HCT116 (cell line): ENCODE measurements around the gene GPX2. TPM values are rescaled to one million over a fixed set of nuclear protein-coding genes. Genes with fewer than 3 reads are reported as not detected.

Experiments used
- ATAC-seq: fragments of 200-7000 bp; cut with Tn5 transposase; 2 replicates; pipeline ENCODE4 v1.9.1; 2020; ENCODE audit warnings: mild to moderate bottlenecking, moderate library complexity
- BruUV-seq: library from RNA; stranded (reverse); fragments of 400-500 nt; replicated peaks from 2 replicates; lab custom pipeline; 2021; lab: Mats Ljungman, UMichigan
- CTCF ChIA-PET: fragments of 300-600 bp; sonication (Branson Sonifier 250); formaldehyde crosslinking; loops from one replicate; lab custom pipeline; 2021; ENCODE audit warnings: antibody characterized with exemption; lab: Charles Lee
- POLR2A ChIA-PET: fragments of 300-600, 350-600 bp; sonication (Branson Sonifier 250); formaldehyde crosslinking; loops from one replicate; lab custom pipeline; 2021; ENCODE audit warnings: antibody characterized with exemption; lab: Charles Lee
- RAD21 ChIA-PET, 2 experiments: fragments of 300-600 bp; sonication (Branson Sonifier 250); formaldehyde crosslinking; loops; one replicate each; lab custom pipeline; 2023; ENCODE audit warnings: low total read pairs in 2 of 2; ENCODE audit not compliant: uncharacterized antibody in 2 of 2, unreplicated experiment in 2 of 2, low non-redundant PET in 1 of 2; lab: Charles Lee
- DNase-seq: peaks from one replicate; pipeline ENCODE4 v3.0.0-alpha.2; 2010; ENCODE audit warnings: low read depth, low spot score
- H2AFZ ChIP-seq: fragments of 200-600 bp; shearing (Covaris generic), sonication (generic); 2 replicates; pipeline ENCODE4 v1.6.1; 2017; ENCODE audit warnings: low read depth, mixed run types, mixed read lengths, antibody characterized with exemption, low read length; ENCODE audit not compliant: poor library complexity, severe bottlenecking
- H3K27ac ChIP-seq: 2 replicates; pipeline ENCODE4 v1.5.1; 2012; ENCODE audit warnings: low read depth, low read length
- H3K27me3 ChIP-seq: fragments of 200-600 bp; sonication (generic); 2 replicates; pipeline ENCODE4 v1.6.1; 2016; ENCODE audit warnings: mixed run types, low read length, mixed read lengths; ENCODE audit not compliant: insufficient read depth
- H3K36me3 ChIP-seq, 2 experiments: fragments of 200-500 bp in 1 of 2; fragments of 200-600 bp in 1 of 2; sonication (Bioruptor generic) in 1 of 2; sonication (generic) in 1 of 2; 2 replicates each; pipeline versions ENCODE4 v1.5.1 to v1.6.1; 2014 to 2016; ENCODE audit warnings: low read length in 2 of 2, inconsistent platforms in 1 of 2, mixed read lengths in 1 of 2, mixed run types in 1 of 2; ENCODE audit not compliant: insufficient read depth in 2 of 2, control insufficient read depth in 1 of 2
- H3K4me1 ChIP-seq, 2 experiments: fragments of 200-600 bp in 1 of 2; sonication (generic) in 1 of 2; 2 replicates each; pipeline versions ENCODE4 v1.5.1 to v1.6.1; 2012 to 2017; ENCODE audit warnings: low read length in 2 of 2, inconsistent platforms in 1 of 2, mild to moderate bottlenecking in 1 of 2, mixed read lengths in 1 of 2, mixed run types in 1 of 2, moderate library complexity in 1 of 2; ENCODE audit not compliant: insufficient read depth in 2 of 2, control insufficient read depth in 1 of 2
- H3K4me2 ChIP-seq: fragments of 200-600 bp; sonication (generic); 2 replicates; pipeline ENCODE4 v1.6.1; 2017; ENCODE audit warnings: mixed run types, low read length, mixed read lengths
- H3K4me3 ChIP-seq, 2 experiments: fragments of 200-600 bp in 1 of 2; sonication (generic) in 1 of 2; replicated peaks in 1 of 2; 2 replicates each; pipeline ENCODE4 v1.5.1; 2011 to 2016; ENCODE audit warnings: low read length in 2 of 2, control low read depth in 1 of 2, low read depth in 1 of 2, mild to moderate bottlenecking in 1 of 2, mixed read lengths in 1 of 2, mixed run types in 1 of 2
- H3K79me2 ChIP-seq: fragments of 200-600 bp; sonication (generic); 2 replicates; pipeline ENCODE4 v1.6.1; 2017; ENCODE audit warnings: mild to moderate bottlenecking, mixed run types, low read length, moderate library complexity, mixed read lengths; ENCODE audit not compliant: insufficient read depth
- H3K9ac ChIP-seq: fragments of 200-600 bp; sonication (generic); 2 replicates; pipeline ENCODE4 v1.6.1; 2016; ENCODE audit warnings: low read length, mixed read lengths
- H3K9me2 ChIP-seq: fragments of 200-600 bp; sonication (generic), shearing (Covaris generic); 2 replicates; pipeline ENCODE4 v1.6.1; 2017; ENCODE audit warnings: mixed run types, mild to moderate bottlenecking, moderate library complexity; ENCODE audit not compliant: insufficient read depth
- H3K9me3 ChIP-seq, 2 experiments: fragments of 200-500 bp in 1 of 2; fragments of 200-600 bp in 1 of 2; sonication (Bioruptor generic) in 1 of 2; sonication (generic) in 1 of 2; 2 replicates each; pipeline ENCODE4 v1.6.1; 2014 to 2017; ENCODE audit warnings: low read length in 2 of 2, mixed read lengths in 2 of 2, inconsistent platforms in 1 of 2, low read depth in 1 of 2, mild to moderate bottlenecking in 1 of 2, mixed run types in 1 of 2, moderate library complexity in 1 of 2; ENCODE audit not compliant: control insufficient read depth in 1 of 2, insufficient read depth in 1 of 2
- H4K20me1 ChIP-seq: fragments of 200-600 bp; sonication (generic), shearing (Covaris generic); 2 replicates; pipeline ENCODE4 v1.6.1; 2017; ENCODE audit warnings: mixed run types, mild to moderate bottlenecking, moderate library complexity; ENCODE audit not compliant: insufficient read depth
- CBX3 ChIP-seq: IDR thresholded peaks from 2 replicates; pipeline ENCODE4 v1.6.1; 2012; ENCODE audit warnings: low read depth
- CEBPB ChIP-seq: IDR thresholded peaks from 2 replicates; pipeline ENCODE4 v1.6.1; 2012; ENCODE audit warnings: low read depth
- EGR1 ChIP-seq: IDR thresholded peaks from 2 replicates; pipeline ENCODE4 v1.6.1; 2012; ENCODE audit warnings: low read depth
- ELF1 ChIP-seq: IDR thresholded peaks from 2 replicates; pipeline ENCODE4 v1.6.1; 2012; ENCODE audit warnings: low read depth, borderline replicate concordance
- EZH2 ChIP-seq: fragments of 200-600 bp; sonication (generic); IDR thresholded peaks from 2 replicates; pipeline ENCODE4 v1.6.1; 2017; ENCODE audit warnings: antibody characterized with exemption, mixed run types
- EZH2phosphoT487 ChIP-seq: fragments of 200-600 bp; IDR thresholded peaks from 2 replicates; pipeline ENCODE4 v1.6.1; 2018; ENCODE audit warnings: antibody characterized with exemption, borderline replicate concordance
- FOSL1 ChIP-seq: IDR thresholded peaks from 2 replicates; pipeline ENCODE4 v1.6.1; 2012; ENCODE audit warnings: low read depth
- JUND ChIP-seq: IDR thresholded peaks from 2 replicates; pipeline ENCODE4 v1.6.1; 2012
- RAD21 ChIP-seq: IDR thresholded peaks from 2 replicates; pipeline ENCODE4 v1.6.1; 2012; ENCODE audit warnings: low read depth, mild to moderate bottlenecking
- SP1 ChIP-seq: IDR thresholded peaks from 2 replicates; pipeline ENCODE4 v1.6.1; 2012; ENCODE audit warnings: low read depth
- SRF ChIP-seq: IDR thresholded peaks from 2 replicates; pipeline ENCODE4 v1.6.1; 2012; ENCODE audit warnings: low read depth
- TCF7L2 ChIP-seq: IDR thresholded peaks from 2 replicates; pipeline ENCODE4 v1.7.0; 2011; ENCODE audit warnings: borderline replicate concordance, inconsistent platforms; ENCODE audit not compliant: insufficient read depth, insufficient read length; ENCODE audit errors: extremely low read depth
- YY1 ChIP-seq: IDR thresholded peaks from 2 replicates; pipeline ENCODE4 v1.6.1; 2011; ENCODE audit warnings: low read length, low read depth, moderate library complexity, mild to moderate bottlenecking; ENCODE audit not compliant: insufficient replicate concordance; ENCODE audit errors: extremely low read depth
- intact Hi-C: fragments of 100-400 bp; cut with micrococcal nuclease; formaldehyde crosslinking; loops from 2 replicates; pipeline ENCODE4 v1.10.0; 2022
- total RNA-seq: library from RNA; stranded (reverse); gene quantifications from one replicate; pipeline ENCODE4 v1.2.1, GENCODE V29; 2021; ENCODE audit not compliant: unreplicated experiment
- TF ChIP-seq, protein P1 (sequence below): IDR thresholded peaks from 2 replicates; pipeline ENCODE4 v1.6.1; 2012; ENCODE audit warnings: low read depth
- TF ChIP-seq, protein P2 (sequence below): IDR thresholded peaks from 2 replicates; pipeline ENCODE4 v1.6.1; 2011; ENCODE audit warnings: mild to moderate bottlenecking, low read length, moderate library complexity; ENCODE audit not compliant: insufficient replicate concordance; ENCODE audit errors: extremely low read depth
- TF ChIP-seq, protein P3 (sequence below), 3 experiments: fragments of 200-600 bp in 1 of 3; sonication (generic) in 1 of 3; IDR thresholded peaks in 2 of 3; conservative IDR thresholded peaks in 1 of 3; 2 replicates each; pipeline ENCODE4 v1.5.1; 2012 to 2017; ENCODE audit warnings: low read depth in 2 of 3, low read length in 2 of 3, antibody characterized with exemption in 1 of 3, borderline replicate concordance in 1 of 3, control low read depth in 1 of 3, mild to moderate bottlenecking in 1 of 3, mixed read lengths in 1 of 3, mixed run types in 1 of 3, moderate library complexity in 1 of 3; ENCODE audit not compliant: insufficient read depth in 1 of 3
- TF ChIP-seq, protein P4 (sequence below): IDR thresholded peaks from 2 replicates; pipeline ENCODE4 v1.6.1; 2012

Gene GPX2
- total RNA-seq, 1 experiment from 2014 or later: 0.61 TPM

DNA sequence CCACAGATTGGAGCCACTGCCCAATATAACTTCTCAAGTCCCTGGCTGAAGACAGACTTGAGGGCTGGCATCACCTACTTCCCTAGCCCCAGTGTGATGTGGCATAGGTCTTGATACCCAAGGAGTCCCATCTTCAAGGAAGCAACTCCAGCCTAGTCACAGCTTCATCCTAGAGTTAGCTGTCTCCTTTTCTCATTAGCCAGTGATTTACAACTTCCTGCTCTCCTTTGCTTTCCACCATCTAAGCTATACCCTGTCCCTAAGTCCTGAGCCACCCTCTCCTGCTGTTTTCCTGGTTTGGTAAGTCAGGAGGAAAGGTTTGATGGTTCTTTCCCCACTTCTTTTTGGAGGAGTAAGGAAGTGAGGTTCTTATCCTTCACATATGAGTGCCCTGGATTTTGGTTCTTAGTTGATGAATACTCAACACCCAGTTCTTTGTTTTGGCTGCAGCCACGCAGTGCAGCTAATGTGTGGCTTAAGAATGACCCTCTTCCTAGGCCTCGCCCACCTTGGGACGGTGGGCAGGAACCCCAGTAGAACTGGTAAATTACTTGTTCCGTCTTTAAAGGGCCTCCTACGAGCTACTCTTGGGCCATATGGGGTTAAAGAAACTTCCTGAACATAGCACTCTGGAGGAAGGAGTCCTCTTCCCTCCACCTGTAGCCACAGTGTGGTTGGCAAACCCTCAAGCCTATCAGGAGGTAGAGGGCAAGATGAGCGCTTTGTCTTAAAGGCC lies 3.9 kb upstream of the GPX2 start:
- BruUV-seq: no TSS peak
- ChIA-PET POLR2A (no interaction called here), CTCF (no interaction called here), RAD21 (no interaction called here)
- no peak overlapping the region for H3K9ac ChIP-seq
- H3K4me3 ChIP-seq: no peak overlapping the region
- no peaks in the 10 kb centered on the region for H3K27me3 ChIP-seq
- H3K27ac ChIP-seq: no peak overlapping the region
- intact Hi-C loops: no loop called here
- TF ChIP-seq RAD21 (no peak), SP1 (no peak), SRF (no peak), EGR1 (no peak), TCF7L2 (no peak), CBX3 (no peak), ELF1 (no peak), FOSL1 (no peak), EZH2 (no peak), CEBPB (no peak), EZH2phosphoT487 (no peak), JUND (no peak), YY1 (no peak)
- TF ChIP-seq, protein P1, sequence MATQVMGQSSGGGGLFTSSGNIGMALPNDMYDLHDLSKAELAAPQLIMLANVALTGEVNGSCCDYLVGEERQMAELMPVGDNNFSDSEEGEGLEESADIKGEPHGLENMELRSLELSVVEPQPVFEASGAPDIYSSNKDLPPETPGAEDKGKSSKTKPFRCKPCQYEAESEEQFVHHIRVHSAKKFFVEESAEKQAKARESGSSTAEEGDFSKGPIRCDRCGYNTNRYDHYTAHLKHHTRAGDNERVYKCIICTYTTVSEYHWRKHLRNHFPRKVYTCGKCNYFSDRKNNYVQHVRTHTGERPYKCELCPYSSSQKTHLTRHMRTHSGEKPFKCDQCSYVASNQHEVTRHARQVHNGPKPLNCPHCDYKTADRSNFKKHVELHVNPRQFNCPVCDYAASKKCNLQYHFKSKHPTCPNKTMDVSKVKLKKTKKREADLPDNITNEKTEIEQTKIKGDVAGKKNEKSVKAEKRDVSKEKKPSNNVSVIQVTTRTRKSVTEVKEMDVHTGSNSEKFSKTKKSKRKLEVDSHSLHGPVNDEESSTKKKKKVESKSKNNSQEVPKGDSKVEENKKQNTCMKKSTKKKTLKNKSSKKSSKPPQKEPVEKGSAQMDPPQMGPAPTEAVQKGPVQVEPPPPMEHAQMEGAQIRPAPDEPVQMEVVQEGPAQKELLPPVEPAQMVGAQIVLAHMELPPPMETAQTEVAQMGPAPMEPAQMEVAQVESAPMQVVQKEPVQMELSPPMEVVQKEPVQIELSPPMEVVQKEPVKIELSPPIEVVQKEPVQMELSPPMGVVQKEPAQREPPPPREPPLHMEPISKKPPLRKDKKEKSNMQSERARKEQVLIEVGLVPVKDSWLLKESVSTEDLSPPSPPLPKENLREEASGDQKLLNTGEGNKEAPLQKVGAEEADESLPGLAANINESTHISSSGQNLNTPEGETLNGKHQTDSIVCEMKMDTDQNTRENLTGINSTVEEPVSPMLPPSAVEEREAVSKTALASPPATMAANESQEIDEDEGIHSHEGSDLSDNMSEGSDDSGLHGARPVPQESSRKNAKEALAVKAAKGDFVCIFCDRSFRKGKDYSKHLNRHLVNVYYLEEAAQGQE: no peak
- TF ChIP-seq, protein P2, sequence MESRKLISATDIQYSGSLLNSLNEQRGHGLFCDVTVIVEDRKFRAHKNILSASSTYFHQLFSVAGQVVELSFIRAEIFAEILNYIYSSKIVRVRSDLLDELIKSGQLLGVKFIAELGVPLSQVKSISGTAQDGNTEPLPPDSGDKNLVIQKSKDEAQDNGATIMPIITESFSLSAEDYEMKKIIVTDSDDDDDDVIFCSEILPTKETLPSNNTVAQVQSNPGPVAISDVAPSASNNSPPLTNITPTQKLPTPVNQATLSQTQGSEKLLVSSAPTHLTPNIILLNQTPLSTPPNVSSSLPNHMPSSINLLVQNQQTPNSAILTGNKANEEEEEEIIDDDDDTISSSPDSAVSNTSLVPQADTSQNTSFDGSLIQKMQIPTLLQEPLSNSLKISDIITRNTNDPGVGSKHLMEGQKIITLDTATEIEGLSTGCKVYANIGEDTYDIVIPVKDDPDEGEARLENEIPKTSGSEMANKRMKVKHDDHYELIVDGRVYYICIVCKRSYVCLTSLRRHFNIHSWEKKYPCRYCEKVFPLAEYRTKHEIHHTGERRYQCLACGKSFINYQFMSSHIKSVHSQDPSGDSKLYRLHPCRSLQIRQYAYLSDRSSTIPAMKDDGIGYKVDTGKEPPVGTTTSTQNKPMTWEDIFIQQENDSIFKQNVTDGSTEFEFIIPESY: no peak
- TF ChIP-seq, protein P3, sequence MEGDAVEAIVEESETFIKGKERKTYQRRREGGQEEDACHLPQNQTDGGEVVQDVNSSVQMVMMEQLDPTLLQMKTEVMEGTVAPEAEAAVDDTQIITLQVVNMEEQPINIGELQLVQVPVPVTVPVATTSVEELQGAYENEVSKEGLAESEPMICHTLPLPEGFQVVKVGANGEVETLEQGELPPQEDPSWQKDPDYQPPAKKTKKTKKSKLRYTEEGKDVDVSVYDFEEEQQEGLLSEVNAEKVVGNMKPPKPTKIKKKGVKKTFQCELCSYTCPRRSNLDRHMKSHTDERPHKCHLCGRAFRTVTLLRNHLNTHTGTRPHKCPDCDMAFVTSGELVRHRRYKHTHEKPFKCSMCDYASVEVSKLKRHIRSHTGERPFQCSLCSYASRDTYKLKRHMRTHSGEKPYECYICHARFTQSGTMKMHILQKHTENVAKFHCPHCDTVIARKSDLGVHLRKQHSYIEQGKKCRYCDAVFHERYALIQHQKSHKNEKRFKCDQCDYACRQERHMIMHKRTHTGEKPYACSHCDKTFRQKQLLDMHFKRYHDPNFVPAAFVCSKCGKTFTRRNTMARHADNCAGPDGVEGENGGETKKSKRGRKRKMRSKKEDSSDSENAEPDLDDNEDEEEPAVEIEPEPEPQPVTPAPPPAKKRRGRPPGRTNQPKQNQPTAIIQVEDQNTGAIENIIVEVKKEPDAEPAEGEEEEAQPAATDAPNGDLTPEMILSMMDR (IDR thresholded peaks at IDR 0.05 in 2 of 3, conservative IDR thresholded peaks at IDR 0.05 in 1 of 3; ENCODE audit: borderline replicate concordance in 1 of 3, insufficient read depth in 1 of 3, low read depth in 2 of 3, low read length in 2 of 3): no peak
- TF ChIP-seq, protein P4, sequence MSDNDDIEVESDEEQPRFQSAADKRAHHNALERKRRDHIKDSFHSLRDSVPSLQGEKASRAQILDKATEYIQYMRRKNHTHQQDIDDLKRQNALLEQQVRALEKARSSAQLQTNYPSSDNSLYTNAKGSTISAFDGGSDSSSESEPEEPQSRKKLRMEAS: no peak
- H3K4me1 ChIP-seq: no peaks in the 10 kb centered on the region
- H3K4me2 ChIP-seq: no peak overlapping the region
- DNase-seq (no peak), ATAC-seq (no peak)
- no peaks in the 10 kb centered on the region for H3K79me2 ChIP-seq
- H4K20me1 ChIP-seq: no peaks in the 10 kb centered on the region
- H3K9me3 ChIP-seq: no peaks in the 10 kb centered on the region
- no peaks in the 10 kb centered on the region for H3K36me3 ChIP-seq
- no peaks in the 10 kb centered on the region for H3K9me2 ChIP-seq
- no peak overlapping the region for H2AFZ ChIP-seq
